Measurements from ENCODE around the gene BRSK2.

BRSK2 gene

GRCh38 chr11:1469287-1469910 lies 79.7 kb downstream of the BRSK2 start:
- Histone ChIP-seq H3K79me2 (ENCODE audit: low read length) (no peaks in the 10 kb centered on the region), H3K36me3 (replicated peaks; ENCODE audit: insufficient read depth, low read length) (no peaks in the 10 kb centered on the region), H2AFZ (ENCODE audit: low read length) (no peak overlapping the region), H3F3A (ENCODE audit: insufficient read depth, low read length) (no peaks in the 10 kb centered on the region), H3K4me1 (ENCODE audit: low read length) (no peaks in the 10 kb centered on the region), H3K9ac (ENCODE audit: low read length) (no peak overlapping the region), H3K27ac (ENCODE audit: low read length) (no peak overlapping the region), H4K20me1 (ENCODE audit: insufficient read depth, low read length) (no peaks in the 10 kb centered on the region), H3K9me2 (replicated peaks; ENCODE audit: insufficient read depth, low read length) (no peaks in the 10 kb centered on the region), H3K4me3 (ENCODE audit: low read length) (no peak overlapping the region), H3K27me3 (replicated peaks; ENCODE audit: insufficient read depth, low read length) (no peaks in the 10 kb centered on the region), H3K4me2 (ENCODE audit: low read depth, low read length) (no peak overlapping the region), H3K9me3 (replicated peaks; ENCODE audit: insufficient read depth, low read length) (no peaks in the 10 kb centered on the region)
- DNase-seq: no peak
- TF ChIP-seq EZH2 (optimal IDR thresholded peaks at IDR 0.05; ENCODE audit: low read depth, low read length) (no peak), EZH2phosphoT487 (IDR thresholded peaks at IDR 0.05; ENCODE audit: low read length) (no peak), CTCF (IDR thresholded peaks at IDR 0.05; ENCODE audit: low read length) (no peak)

GRCh38 chr11:1469911-1470680 lies 80.4 kb downstream of the BRSK2 start:
- no peaks in the 10 kb centered on the region for H3K79me2 ChIP-seq (ENCODE audit: low read length)
- H4K20me1 ChIP-seq (ENCODE audit: insufficient read depth, low read length): no peaks in the 10 kb centered on the region
- no peak overlapping the region for H3K4me3 ChIP-seq (ENCODE audit: low read length)
- H3K27me3 ChIP-seq (replicated peaks; ENCODE audit: insufficient read depth, low read length): no peaks in the 10 kb centered on the region
- no peaks in the 10 kb centered on the region for H3K4me1 ChIP-seq (ENCODE audit: low read length)
- H3K9me2 ChIP-seq (replicated peaks; ENCODE audit: insufficient read depth, low read length): no peaks in the 10 kb centered on the region
- H3F3A ChIP-seq (ENCODE audit: insufficient read depth, low read length): no peaks in the 10 kb centered on the region
- no peak overlapping the region for H3K9ac ChIP-seq (ENCODE audit: low read length)
- no peaks in the 10 kb centered on the region for H3K36me3 ChIP-seq (replicated peaks; ENCODE audit: insufficient read depth, low read length)
- no peaks in the 10 kb centered on the region for H3K9me3 ChIP-seq (replicated peaks; ENCODE audit: insufficient read depth, low read length)
- TF ChIP-seq EZH2phosphoT487 (IDR thresholded peaks at IDR 0.05; ENCODE audit: low read length): no peak
- TF ChIP-seq EZH2 (optimal IDR thresholded peaks at IDR 0.05; ENCODE audit: low read depth, low read length): no peak
- no peak for TF ChIP-seq CTCF (IDR thresholded peaks at IDR 0.05; ENCODE audit: low read length)
- H3K4me2 ChIP-seq (ENCODE audit: low read depth, low read length): no peak overlapping the region
- no peak for DNase-seq
- H3K27ac ChIP-seq (ENCODE audit: low read length): no peak overlapping the region
- H2AFZ ChIP-seq (ENCODE audit: low read length): no peak overlapping the region

GRCh38 chr11:1470681-1471611 lies 81.2 kb downstream of the BRSK2 start:
- no peak overlapping the region for H3K9ac ChIP-seq (ENCODE audit: low read length)
- H3K9me3 ChIP-seq (replicated peaks; ENCODE audit: insufficient read depth, low read length): no peaks in the 10 kb centered on the region
- no peak for DNase-seq
- no peaks in the 10 kb centered on the region for H3K4me1 ChIP-seq (ENCODE audit: low read length)
- H3K4me3 ChIP-seq (ENCODE audit: low read length): no peak overlapping the region
- H3K9me2 ChIP-seq (replicated peaks; ENCODE audit: insufficient read depth, low read length): no peaks in the 10 kb centered on the region
- H3K4me2 ChIP-seq (ENCODE audit: low read depth, low read length): no peak overlapping the region
- no peaks in the 10 kb centered on the region for H4K20me1 ChIP-seq (ENCODE audit: insufficient read depth, low read length)
- no peak overlapping the region for H2AFZ ChIP-seq (ENCODE audit: low read length)
- no peaks in the 10 kb centered on the region for H3F3A ChIP-seq (ENCODE audit: insufficient read depth, low read length)
- TF ChIP-seq EZH2phosphoT487 (IDR thresholded peaks at IDR 0.05; ENCODE audit: low read length): no peak
- no peak for TF ChIP-seq EZH2 (optimal IDR thresholded peaks at IDR 0.05; ENCODE audit: low read depth, low read length)
- no peak for TF ChIP-seq CTCF (IDR thresholded peaks at IDR 0.05; ENCODE audit: low read length)
- no peaks in the 10 kb centered on the region for H3K36me3 ChIP-seq (replicated peaks; ENCODE audit: insufficient read depth, low read length)
- no peaks in the 10 kb centered on the region for H3K79me2 ChIP-seq (ENCODE audit: low read length)
- H3K27me3 ChIP-seq (replicated peaks; ENCODE audit: insufficient read depth, low read length): no peaks in the 10 kb centered on the region
- H3K27ac ChIP-seq (ENCODE audit: low read length): no peak overlapping the region
